OCI-LY1 (cell line): ENCODE results near the gene POLDIP3.
"Not testable (repeated sequence)": the region's sequence is repeated elsewhere in the genome, so short reads cannot be mapped to it uniquely, and the experiment has no call there.

Experiments
- EZH2 ChIP-seq: fragments of 200-600 bp; sonication (generic), shearing (Covaris generic); IDR thresholded peaks from 2 replicates; pipeline ENCODE4 v1.8.0; 2017; ENCODE audit warnings: borderline replicate concordance, mixed run types, mild to moderate bottlenecking, antibody characterized with exemption, low read length, moderate library complexity, mixed read lengths
- TF ChIP-seq, protein P1 (sequence below): fragments of 200-600 bp; sonication (generic), shearing (Covaris generic); IDR thresholded peaks from 2 replicates; pipeline ENCODE4 v1.5.1; 2017; ENCODE audit warnings: mild to moderate bottlenecking, antibody characterized with exemption, low read length, moderate library complexity, mixed read lengths

DNA sequence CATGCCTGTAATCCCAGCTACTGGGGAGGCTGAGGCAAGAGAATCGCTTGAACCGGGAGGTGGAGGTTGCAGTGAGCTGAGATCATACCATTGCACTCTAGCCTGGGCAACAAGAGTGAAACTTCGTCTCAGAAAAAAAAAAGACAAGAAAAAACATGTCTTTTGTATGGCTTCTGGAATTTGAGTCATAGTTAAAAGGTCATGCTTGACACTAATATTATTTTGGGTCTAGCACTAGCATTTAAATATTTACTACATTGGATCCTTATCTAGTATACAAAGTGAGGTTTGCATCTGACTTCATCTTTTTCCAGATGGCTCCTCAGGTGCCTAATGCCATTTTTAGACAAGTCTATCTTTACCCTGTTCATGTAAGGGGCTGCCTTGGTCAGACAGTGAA is 50.7 kb downstream of the POLDIP3 start:
- TF ChIP-seq, protein P1, sequence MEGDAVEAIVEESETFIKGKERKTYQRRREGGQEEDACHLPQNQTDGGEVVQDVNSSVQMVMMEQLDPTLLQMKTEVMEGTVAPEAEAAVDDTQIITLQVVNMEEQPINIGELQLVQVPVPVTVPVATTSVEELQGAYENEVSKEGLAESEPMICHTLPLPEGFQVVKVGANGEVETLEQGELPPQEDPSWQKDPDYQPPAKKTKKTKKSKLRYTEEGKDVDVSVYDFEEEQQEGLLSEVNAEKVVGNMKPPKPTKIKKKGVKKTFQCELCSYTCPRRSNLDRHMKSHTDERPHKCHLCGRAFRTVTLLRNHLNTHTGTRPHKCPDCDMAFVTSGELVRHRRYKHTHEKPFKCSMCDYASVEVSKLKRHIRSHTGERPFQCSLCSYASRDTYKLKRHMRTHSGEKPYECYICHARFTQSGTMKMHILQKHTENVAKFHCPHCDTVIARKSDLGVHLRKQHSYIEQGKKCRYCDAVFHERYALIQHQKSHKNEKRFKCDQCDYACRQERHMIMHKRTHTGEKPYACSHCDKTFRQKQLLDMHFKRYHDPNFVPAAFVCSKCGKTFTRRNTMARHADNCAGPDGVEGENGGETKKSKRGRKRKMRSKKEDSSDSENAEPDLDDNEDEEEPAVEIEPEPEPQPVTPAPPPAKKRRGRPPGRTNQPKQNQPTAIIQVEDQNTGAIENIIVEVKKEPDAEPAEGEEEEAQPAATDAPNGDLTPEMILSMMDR, result not testable (repeated sequence)
- not testable (repeated sequence) for TF ChIP-seq EZH2
